GM21526 (cell line): ENCODE results near the gene CLIP1.
"Not testable (repeated sequence)": the region's sequence is repeated elsewhere in the genome, so short reads cannot be mapped to it uniquely, and the experiment has no call there.

Experiments
- ATAC-seq: cut with Tn5 transposase; IDR thresholded peaks from one replicate; pipeline ENCODE4 v1.9.1; 2021; ENCODE audit warnings: moderate library complexity; ENCODE audit not compliant: unreplicated experiment, low FRiP score

Gene CLIP1

DNA sequence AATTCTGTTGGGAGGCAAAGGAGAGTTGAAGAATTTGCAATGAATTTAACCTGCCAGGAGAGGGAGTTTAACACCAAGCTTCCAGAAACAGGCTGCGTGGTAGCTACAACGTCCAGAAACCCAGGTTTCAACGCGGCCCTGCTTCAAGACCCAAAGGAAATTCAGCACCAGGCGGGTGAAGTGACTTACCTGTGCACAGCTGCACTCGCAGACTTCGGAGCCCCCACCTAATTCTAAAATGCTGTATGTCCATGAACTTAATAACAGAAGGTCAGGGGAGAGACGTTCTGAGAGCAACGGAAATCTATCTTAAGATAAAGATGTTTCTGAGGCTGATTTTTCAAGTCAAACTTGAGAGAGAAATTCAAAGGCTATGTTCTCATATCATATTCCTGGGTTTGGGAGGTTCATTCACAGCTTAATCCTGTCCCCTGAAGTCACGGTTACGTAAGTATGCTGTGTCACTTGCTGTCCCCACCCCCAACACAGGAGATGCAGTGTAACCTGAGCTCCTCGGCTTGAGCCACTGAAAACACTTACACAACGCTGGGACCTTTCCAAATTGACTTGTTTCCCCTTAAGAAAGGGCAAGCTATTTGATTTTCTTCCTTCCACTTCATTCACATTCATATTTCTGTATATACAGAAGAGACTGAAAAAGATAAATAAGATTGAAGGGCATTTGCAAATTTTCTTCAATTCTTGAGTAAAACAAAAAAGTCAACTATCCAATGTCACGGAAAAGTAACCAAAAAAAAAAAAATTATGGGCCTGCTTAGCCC lies 22.7 kb downstream of the CLIP1 start:
- ATAC-seq: no peak

DNA sequence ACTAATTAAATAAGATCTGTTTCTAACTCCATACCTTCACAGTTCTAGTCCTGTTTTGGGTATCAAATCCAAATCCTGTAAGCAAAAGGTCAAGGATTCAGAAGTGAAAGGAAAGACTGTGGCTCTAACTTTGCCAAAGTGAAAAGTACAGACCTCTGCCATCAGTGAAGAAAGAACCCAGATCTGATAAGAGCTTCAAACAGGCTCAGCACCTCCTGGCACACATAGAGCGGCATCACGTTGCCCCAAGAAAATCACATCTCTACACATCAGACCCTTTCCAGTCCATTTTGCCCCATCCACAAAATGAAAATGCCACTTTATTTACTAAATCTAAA lies 23.2 kb downstream of the CLIP1 start:
- no peak for ATAC-seq

- not testable (repeated sequence) for ATAC-seq
Observed at GRCh38 chr12:122397981-122398380, 24.5 kb downstream of the CLIP1 start.

DNA sequence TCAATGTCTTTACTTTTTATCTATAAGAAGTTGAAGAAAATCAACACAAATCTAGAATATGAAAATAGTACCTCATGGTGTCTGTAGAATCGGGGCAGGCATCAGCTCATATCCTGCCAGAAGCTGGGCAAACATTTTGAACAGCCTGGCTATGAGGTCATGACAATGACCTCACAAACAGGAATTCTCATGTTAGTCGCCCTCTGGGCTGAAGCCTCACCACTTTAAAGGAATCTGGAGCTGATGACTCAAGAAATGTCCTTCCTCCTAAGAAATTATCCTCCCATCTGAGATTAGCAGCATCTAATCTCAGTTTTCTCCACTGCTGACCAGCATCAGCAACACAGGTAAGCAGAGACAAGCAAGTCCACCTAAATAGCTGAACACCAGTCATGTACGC lies 27.1 kb downstream of the CLIP1 start:
- no peak for ATAC-seq

- ATAC-seq: no peak
Observed at GRCh38 chr12:122394626-122395194, 27.8 kb downstream of the CLIP1 start.

- ATAC-seq: no peak
Observed at GRCh38 chr12:122393817-122394216, 28.7 kb downstream of the CLIP1 start.

GRCh38 chr12:122392411-122392810 lies 30.1 kb downstream of the CLIP1 start:
- ATAC-seq: no peak

GRCh38 chr12:122389677-122390076 lies 32.8 kb downstream of the CLIP1 start:
- no peak for ATAC-seq

DNA sequence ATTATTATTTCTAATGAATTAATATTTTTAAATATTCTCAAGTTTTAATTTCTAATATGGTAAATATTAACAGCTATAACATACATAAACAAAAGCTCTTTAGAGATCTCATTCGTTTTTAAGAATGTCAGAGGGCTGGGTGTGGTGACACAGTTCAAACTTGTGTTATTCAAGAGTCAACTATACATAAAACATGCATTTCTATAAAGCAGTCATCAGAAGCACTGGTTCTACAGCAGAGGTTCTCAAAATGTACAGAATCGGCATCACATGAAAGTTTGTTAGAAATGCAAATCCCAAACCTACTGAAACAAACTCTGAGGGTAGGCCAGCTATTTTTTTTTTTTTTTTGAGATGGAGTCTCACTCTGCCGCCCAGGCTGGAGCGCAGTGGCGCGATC lies 34.6 kb downstream of the CLIP1 start:
- ATAC-seq: no peak

DNA sequence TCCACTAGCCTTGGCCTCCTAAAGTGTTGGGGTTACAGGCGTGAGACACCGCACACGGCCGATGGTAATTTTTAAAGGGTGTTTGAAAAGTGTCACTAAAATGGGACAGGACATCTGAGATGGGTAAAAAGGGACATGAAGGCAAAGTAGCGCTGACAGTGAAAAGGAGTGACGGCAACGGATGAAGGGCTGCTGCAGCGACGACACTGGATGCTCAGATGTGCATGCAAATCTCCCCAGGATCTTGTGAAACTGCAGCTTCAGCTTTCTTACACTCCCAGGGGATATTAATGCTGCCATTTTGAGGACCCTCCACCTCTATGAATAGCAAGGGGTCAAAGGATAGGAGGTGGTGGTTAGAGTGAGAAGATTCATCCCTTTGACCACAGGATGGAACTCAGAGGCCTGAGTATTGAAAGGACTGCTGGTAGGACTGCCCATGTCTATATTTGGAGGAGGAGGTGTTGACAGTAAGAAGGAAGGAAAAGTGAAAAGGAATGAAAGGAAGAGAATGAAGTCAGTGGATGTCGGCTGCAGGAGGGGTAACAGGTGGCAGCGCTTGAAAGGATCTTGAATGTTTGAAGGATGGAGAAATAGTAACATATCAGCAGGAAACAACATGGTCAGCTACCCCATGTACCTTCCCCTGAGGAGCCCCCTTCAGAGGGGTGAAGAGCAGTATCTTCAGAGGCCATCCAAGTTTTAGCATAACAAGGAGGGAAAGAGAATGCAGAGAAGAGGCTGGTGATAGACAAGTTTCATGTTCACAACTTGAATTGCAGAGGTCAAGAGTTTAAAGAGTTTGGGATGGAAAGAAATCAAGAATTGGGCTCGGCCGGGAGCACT lies 37.1 kb downstream of the CLIP1 start:
- ATAC-seq: no peak

DNA sequence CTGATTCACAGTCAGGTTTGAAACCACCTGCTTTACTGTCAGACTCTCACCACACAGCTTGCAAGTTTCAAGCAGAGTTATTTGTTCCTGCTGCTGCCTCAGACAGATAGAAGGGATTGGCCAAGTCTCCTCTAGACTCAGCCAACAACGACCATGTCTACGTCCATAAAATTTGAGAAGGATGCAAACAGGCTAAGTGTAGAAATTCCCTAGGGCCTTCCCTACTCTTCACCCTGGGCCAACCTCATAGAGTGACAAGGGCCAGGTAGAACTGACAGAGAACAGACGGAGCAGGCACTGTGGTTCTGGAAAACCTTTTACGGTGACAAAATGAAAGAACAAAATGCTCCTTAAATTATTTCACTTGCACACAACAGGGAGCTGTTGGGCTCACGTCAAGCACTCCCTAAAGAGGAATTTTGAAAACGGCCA lies 39.5 kb downstream of the CLIP1 start:
- no peak for ATAC-seq

- ATAC-seq: no peak
Observed at GRCh38 chr12:122381021-122381420, 41.4 kb downstream of the CLIP1 start.

DNA sequence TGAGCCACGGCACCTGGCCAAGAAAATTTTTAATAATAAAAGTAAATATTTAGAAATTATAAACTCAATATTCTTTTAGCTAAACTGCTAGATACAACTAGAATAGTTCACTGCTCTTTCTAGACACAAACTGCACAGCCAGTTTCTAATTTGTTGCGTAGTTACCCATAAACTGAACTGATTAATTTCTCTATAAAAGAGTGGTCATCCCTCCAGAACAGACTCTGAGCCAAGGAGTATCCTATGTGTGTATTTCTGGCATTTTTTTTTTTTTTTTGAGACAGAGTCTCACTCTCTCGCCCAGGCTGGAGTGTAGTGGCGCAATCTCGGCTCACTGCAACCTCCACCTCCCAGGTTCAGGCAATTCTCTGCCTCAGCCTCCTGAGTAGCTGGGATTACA lies 45.7 kb downstream of the CLIP1 start:
- ATAC-seq: not testable (repeated sequence)

GRCh38 chr12:122374707-122375106 lies 47.8 kb downstream of the CLIP1 start:
- no peak for ATAC-seq

DNA sequence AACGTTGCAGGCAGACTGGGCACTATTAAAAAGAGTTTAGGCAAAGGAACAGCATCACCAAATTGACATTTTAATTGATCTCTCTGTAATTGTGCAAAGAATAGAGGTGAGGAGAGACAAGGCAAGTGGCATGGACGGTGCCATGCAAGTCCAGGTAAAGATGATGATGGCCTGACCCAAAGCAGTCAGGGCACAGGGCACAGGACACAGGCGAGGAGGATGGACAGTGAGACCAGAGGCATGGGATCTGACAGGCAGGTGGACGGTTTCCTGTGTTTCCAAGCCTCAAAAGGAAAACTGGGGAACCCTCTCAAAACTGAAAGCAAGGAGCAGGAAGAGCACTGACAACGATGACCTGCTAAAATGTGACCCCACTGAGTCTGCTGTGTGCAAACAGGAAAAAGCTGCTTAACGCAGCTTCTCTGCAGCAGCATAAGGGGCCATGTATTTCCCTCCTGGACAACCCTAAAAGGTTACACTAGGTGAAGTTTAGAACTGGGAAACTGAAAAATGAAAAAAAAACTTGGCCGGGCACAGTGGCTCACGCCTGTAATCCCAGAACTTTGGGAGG lies 50.9 kb downstream of the CLIP1 start:
- no peak for ATAC-seq

GRCh38 chr12:122368361-122369073 lies 54.0 kb downstream of the CLIP1 start:
- ATAC-seq: no peak

DNA sequence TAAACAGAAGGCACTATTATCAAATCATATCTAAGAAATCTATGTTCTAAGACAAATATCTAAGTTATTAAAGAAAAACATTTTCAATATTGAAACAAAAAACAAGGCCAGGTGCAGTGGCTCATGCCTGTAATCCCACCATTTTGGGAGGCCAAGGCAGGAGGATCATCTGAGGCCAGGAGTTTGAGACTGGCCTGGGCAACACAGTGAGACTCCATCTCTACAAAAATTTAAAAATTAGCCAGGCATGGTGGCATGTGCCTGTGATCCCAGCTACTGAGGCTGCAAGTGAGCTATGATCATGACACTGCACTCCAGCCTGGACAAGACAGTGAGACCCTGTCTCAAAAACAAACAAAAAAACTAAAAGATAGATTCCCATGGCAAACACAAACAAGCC lies 54.8 kb downstream of the CLIP1 start:
- ATAC-seq: not testable (repeated sequence)

DNA sequence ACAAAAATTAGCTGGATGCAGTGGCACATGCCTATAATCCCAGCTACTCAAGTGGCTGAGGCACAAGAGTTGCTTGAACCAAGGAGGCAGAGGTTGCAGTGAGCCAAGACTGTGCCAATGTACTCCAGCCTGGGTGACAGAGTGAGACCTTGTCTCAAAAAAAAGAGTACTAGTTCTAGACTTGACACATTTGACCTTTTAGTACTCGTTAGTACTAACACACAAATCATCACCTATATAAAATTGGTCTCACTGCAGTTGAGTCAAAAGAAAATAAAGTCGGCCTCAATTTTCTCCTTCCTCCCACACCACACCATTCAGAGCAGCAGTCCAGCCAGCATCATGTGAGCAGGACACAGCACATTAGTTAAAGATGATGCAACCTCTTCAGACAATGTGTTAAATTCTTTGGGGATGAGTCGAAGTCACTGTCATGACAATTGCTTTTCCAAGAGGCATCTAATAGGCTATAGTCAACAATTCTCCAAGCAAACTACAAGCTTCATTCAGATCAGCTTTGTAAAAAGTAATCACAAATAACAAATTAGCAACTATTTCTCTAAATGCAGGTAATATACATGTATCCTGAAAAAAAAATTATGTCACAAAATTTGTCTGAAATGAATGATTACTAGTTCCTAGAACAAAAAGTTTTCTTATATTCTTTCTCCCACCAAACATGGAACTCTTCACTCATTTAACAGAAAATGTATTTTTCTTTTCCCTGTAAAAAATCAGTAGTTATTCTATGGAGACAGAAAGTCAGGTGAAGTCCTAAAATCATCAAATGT lies 55.6 kb downstream of the CLIP1 start:
- ATAC-seq: no peak

- not testable (repeated sequence) for ATAC-seq
Observed at GRCh38 chr12:122365226-122365625, 57.2 kb downstream of the CLIP1 start.

- ATAC-seq: no peak
Observed at GRCh38 chr12:122363782-122364181, 58.7 kb downstream of the CLIP1 start.
